Cerebellar cortex (tissue), 1 donor: ENCODE data around the gene ARL2BP.
"Not testable (repeated sequence)": the region's sequence is repeated elsewhere in the genome, so short reads cannot be mapped to it uniquely, and the experiment has no call there.

Experiments
- DNase-seq: peaks from one replicate; pipeline ENCODE4 v3.0.0-alpha.2; 2015; ENCODE audit warnings: low spot score

The ARL2BP gene

GRCh38 chr16:57263541-57264351 is 18.7 kb downstream of the ARL2BP start:
- DNase-seq = no peak

GRCh38 chr16:57264381-57264780 is 19.3 kb downstream of the ARL2BP start:
- no peak for DNase-seq

- DNase-seq = no peak
These were observed 19.9 kb downstream of the ARL2BP start for GRCh38 chr16:57264950-57265371.

GRCh38 chr16:57265850-57266530 is 20.9 kb downstream of the ARL2BP start:
- DNase-seq = no peak

- DNase-seq = no peak
These were observed 21.6 kb downstream of the ARL2BP start for GRCh38 chr16:57266531-57267260.

GRCh38 chr16:57267343-57267742 is 22.3 kb downstream of the ARL2BP start:
- DNase-seq = not testable (repeated sequence)

- DNase-seq = no peak
These were observed 24.0 kb downstream of the ARL2BP start for GRCh38 chr16:57268804-57269800.

GRCh38 chr16:57270221-57271062 is 25.4 kb downstream of the ARL2BP start:
- DNase-seq = no peak

- DNase-seq = no peak
These were observed 25.9 kb downstream of the ARL2BP start for GRCh38 chr16:57271063-57271345.

GRCh38 chr16:57271867-57272495 is 26.9 kb downstream of the ARL2BP start:
- DNase-seq = no peak

- no peak for DNase-seq
These were observed 28.3 kb downstream of the ARL2BP start for GRCh38 chr16:57273359-57273758.

- no peak for DNase-seq
These were observed 28.8 kb downstream of the ARL2BP start for GRCh38 chr16:57273826-57274225.

- not testable (repeated sequence) for DNase-seq
These were observed 30.9 kb downstream of the ARL2BP start for GRCh38 chr16:57275946-57276345.

GRCh38 chr16:57276596-57276995 is 31.5 kb downstream of the ARL2BP start:
- no peak for DNase-seq

- no peak for DNase-seq
These were observed 32.5 kb downstream of the ARL2BP start for GRCh38 chr16:57277586-57277985.

GRCh38 chr16:57278494-57278893 is 33.4 kb downstream of the ARL2BP start:
- DNase-seq = no peak

GRCh38 chr16:57279780-57280638 is 35.0 kb downstream of the ARL2BP start:
- no peak for DNase-seq

GRCh38 chr16:57281791-57282190 is 36.7 kb downstream of the ARL2BP start:
- no peak for DNase-seq

GRCh38 chr16:57282510-57283213 is 37.6 kb downstream of the ARL2BP start:
- no peak for DNase-seq
